ENCODE data around the gene PRKCI.

DNA sequence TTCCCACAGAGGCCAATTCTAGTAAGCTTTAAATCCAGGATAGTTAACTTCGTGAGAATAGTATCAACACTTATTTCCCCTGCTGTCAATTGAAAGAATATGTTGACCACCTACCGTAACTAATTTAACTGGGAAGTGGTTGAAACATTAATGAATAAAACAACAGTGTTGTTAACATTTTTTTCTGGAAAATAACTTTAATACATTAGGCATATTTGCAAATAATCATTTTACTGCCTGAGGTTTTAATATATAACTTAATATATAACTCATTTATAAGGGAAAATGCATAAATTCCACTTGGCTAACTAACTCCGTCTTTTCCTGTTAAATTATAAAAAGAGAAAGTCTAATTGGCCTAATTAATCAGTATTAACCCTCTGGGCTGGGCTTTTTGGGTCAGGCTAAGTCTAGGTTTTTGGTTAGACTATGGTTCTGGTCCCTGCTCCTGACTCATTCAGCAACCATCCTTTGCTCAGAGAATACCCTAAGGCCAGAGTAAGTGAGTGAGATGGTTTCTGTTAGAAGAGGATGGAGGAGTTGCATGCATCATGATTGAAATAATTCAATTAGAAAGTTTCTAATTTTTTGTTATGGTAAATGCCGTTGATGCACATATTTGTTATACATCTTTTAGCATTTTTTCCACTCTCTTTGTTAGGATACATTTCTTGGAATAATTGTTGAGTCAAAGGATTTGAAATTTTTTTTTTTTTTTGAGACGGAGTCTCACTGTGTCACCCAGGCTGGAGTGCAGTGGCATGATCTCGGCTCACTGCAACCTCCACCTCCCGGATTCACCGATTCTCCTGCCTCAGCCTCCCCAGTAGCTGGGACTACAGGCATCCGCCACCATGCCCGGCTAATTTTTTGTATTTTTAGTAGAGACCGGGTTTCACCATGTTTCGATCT lies 124.5 kb downstream of the PRKCI start:
- TF ChIP-seq EP300 (IDR thresholded peaks at IDR 0.05; ENCODE audit: borderline replicate concordance) (no peak), TAF1 (IDR thresholded peaks at IDR 0.05; ENCODE audit: low read depth) (no peak), USF1 (IDR thresholded peaks at IDR 0.05) (no peak), CEBPB (IDR thresholded peaks at IDR 0.05) (no peak), CREB1 (IDR thresholded peaks at IDR 0.05; ENCODE audit: low read depth) (no peak)
- TF ChIP-seq, protein P1, sequence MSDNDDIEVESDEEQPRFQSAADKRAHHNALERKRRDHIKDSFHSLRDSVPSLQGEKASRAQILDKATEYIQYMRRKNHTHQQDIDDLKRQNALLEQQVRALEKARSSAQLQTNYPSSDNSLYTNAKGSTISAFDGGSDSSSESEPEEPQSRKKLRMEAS (IDR thresholded peaks at IDR 0.05) = no peak

Data from Ishikawa (cell line).